G401.6 (cell line): ENCODE measurements around the gene EIF5B.
A peak's percentile ranks its signal among the peaks of the same experiment; 100 is the strongest.

Experiments
- FAIRE-seq: peaks from 2 replicates; lab custom pipeline; 2012; peaks lifted over from hg19 to GRCh38; lab: Jason Lieb, UNC

Gene EIF5B

GRCh38 chr2:99374747-99375146 is 37.6 kb downstream of the EIF5B start:
- peak; percentile 17 for FAIRE-seq

GRCh38 chr2:99376254-99376864 is 39.2 kb downstream of the EIF5B start:
- no peak for FAIRE-seq

GRCh38 chr2:99377879-99378278 is 40.7 kb downstream of the EIF5B start:
- FAIRE-seq, result no peak

GRCh38 chr2:99380376-99381010 is 43.3 kb downstream of the EIF5B start:
- no peak for FAIRE-seq

- no peak for FAIRE-seq
Measured at GRCh38 chr2:99382143-99382542, 45.0 kb downstream of the EIF5B start.

GRCh38 chr2:99386011-99386410 is 48.8 kb downstream of the EIF5B start:
- FAIRE-seq, result no peak

GRCh38 chr2:99388892-99389291 is 51.7 kb downstream of the EIF5B start:
- FAIRE-seq, result no peak

- FAIRE-seq, result no peak
Measured at GRCh38 chr2:99389371-99389770, 52.2 kb downstream of the EIF5B start.

- FAIRE-seq, result no peak
Measured at GRCh38 chr2:99389946-99390345, 52.8 kb downstream of the EIF5B start.

GRCh38 chr2:99395589-99396130 is 58.5 kb downstream of the EIF5B start:
- no peak for FAIRE-seq

- no peak for FAIRE-seq
Measured at GRCh38 chr2:99397266-99397920, 60.2 kb downstream of the EIF5B start.

- FAIRE-seq, result no peak
Measured at GRCh38 chr2:99398303-99398702, 61.1 kb downstream of the EIF5B start.

- FAIRE-seq, result no peak
Measured at GRCh38 chr2:99399063-99399462, 61.9 kb downstream of the EIF5B start.

- no peak for FAIRE-seq
Measured at GRCh38 chr2:99399795-99400194, 62.6 kb downstream of the EIF5B start.

GRCh38 chr2:99401841-99402240 is 64.7 kb downstream of the EIF5B start:
- no peak for FAIRE-seq

- FAIRE-seq, result no peak
Measured at GRCh38 chr2:99403084-99403483, 65.9 kb downstream of the EIF5B start.

- FAIRE-seq, result peak; percentile 66
Measured at GRCh38 chr2:99403524-99403923, 66.3 kb downstream of the EIF5B start.

- no peak for FAIRE-seq
Measured at GRCh38 chr2:99404039-99404796, 67.0 kb downstream of the EIF5B start.

GRCh38 chr2:99404797-99405669 is 67.8 kb downstream of the EIF5B start:
- no peak for FAIRE-seq

GRCh38 chr2:99406137-99406536 is 68.9 kb downstream of the EIF5B start:
- no peak for FAIRE-seq

- FAIRE-seq, result no peak
Measured at GRCh38 chr2:99410276-99410675, 73.1 kb downstream of the EIF5B start.

- no peak for FAIRE-seq
Measured at GRCh38 chr2:99414566-99414965, 77.4 kb downstream of the EIF5B start.
